Cerebellar cortex (tissue), 1 donor: Measurements from ENCODE around the gene CFAP221.

ENCODE experiments used
- DNase-seq: peaks from one replicate; pipeline ENCODE4 v3.0.0-alpha.2; 2015; ENCODE audit warnings: low spot score

CFAP221 gene

GRCh38 chr2:119645173-119645855 lies 101.1 kb downstream of the CFAP221 start:
- no peak for DNase-seq

DNA sequence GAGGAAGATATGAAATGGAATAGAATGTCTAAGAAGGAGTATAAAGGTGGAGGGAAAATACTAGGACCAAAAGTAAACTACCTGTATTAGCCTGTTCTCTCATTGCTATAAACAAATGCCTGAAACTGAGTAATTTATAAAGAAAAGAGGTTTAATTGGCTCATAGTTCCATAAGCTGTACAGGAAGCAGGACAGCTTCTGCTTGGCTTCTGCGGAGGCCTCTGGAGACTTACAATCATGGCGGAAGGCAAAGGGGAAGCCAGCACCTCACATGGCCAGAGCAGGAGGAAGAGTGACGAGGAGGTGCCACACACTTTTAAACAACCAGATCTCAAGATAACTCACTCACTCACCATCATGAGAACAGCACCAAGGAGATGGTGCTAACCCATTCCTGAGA lies 101.9 kb downstream of the CFAP221 start:
- no peak for DNase-seq

GRCh38 chr2:119647440-119648169 lies 103.4 kb downstream of the CFAP221 start:
- no peak for DNase-seq

DNA sequence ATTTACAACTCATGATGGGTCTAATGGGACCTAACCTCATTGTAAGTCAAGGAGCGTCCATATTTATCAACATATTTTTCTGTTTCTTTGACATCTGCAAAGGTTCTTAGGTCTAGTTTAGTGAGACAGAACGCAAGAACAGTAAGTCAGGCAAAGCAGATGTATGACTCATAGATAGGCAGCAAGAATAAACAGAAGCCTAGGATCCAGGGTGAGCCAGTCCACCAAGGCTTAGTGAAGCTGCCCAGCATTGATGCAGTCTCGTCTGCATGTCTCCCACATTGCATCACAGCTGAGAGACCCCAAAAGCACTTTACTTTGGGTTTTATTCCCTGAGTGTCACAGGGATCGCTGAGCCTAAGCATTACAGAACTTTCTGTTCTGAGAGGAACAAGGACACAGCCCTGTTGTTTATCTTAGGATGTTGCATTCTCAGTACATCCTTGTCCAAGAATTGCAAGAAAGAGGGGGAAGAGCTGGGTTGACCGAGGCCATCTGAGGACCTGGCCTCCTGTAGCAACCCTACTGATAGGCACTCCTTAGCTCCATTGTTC lies 105.2 kb downstream of the CFAP221 start:
- DNase-seq, result no peak

GRCh38 chr2:119650206-119650605 lies 106.0 kb downstream of the CFAP221 start:
- no peak for DNase-seq

- no peak for DNase-seq
These were observed 106.7 kb downstream of the CFAP221 start for GRCh38 chr2:119650846-119651370.

DNA sequence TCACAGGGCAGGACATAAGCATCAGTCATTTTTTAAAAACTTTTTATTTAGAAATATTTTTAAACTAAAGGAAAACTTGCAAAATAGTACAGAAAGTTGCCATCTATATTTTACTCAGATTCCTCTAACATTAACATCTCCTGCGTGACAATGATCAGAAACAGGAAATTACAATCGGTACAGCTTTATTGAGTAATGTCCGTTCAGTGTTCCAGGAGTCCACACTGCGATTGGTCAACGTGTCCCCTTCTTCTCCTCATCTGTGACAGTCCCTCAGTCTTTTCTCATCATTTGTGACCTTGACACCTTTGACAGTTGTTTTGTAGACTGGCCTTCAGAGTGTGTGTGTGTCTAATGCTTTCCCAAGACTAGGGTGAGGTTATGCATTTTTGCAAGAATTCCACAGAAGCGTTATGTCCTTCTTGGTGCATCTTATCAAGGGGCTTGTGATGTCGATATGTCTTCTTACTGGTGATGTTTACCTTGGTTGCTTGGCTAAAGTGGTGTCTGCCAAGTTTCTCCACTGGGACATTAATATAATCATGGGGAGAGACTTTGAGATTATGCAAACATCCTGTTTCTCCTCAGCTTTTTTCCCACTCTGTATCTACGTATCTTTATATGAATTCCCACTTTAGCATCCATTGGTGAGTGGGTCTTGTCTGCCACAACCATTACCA lies 113.4 kb downstream of the CFAP221 start:
- no peak for DNase-seq

- DNase-seq, result peak; percentile 46
These were observed 115.5 kb downstream of the CFAP221 start for GRCh38 chr2:119659601-119660342.

DNA sequence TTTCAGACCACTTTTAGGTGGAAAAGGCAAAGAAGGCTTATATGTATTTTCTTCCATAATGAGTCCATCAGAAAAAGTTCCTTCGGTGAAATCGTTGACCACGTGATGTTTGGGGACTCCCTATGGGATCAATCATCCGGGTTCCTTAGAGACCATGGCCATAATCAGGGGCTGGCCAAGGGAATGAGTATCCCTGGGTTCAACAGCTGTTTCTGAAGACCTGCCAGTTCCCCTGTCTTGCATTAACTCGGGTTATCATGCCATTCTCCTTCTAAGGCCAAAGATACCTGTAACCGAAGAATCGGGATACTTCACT lies 116.1 kb downstream of the CFAP221 start:
- DNase-seq, result no peak

DNA sequence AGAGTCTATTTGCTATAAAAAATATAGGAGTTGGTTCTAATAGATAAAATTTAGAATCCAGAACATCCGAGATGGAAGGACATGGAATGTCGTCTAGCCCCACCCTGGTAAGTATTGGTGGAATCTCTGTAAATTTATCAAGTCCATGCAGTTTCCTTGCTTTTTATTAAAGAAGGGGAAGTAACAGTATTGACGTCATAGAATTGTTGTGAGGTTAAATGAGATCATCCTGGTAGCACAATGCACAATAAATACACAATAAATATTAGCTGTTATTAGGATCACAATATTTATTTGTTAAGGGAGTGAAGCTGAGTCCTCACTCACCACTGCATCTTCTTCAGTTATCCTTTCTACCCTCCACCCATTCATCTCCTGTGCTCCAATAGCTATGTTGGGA lies 118.0 kb downstream of the CFAP221 start:
- DNase-seq, result no peak

GRCh38 chr2:119668546-119668945 lies 124.3 kb downstream of the CFAP221 start:
- no peak for DNase-seq

DNA sequence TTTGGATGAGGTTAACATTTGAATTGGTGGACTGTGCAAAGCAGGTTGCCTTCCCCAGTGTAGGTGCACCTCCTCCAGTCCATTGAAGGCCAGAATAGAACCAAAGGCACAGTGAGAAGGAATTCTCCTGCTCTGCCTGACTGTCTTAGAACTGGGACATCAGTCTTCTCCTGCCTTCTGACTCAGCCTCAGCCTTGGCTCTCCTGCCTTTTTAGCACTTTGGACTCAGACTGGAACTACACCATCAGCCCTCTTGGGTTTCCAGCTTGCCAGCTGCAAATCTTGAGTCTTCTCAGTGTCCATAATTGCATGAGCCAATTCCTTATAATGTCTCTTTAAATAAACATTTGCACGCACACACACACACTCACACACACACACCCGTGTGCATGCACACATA lies 126.8 kb downstream of the CFAP221 start:
- DNase-seq, result no peak

GRCh38 chr2:119671752-119672151 lies 127.5 kb downstream of the CFAP221 start:
- DNase-seq, result no peak

DNA sequence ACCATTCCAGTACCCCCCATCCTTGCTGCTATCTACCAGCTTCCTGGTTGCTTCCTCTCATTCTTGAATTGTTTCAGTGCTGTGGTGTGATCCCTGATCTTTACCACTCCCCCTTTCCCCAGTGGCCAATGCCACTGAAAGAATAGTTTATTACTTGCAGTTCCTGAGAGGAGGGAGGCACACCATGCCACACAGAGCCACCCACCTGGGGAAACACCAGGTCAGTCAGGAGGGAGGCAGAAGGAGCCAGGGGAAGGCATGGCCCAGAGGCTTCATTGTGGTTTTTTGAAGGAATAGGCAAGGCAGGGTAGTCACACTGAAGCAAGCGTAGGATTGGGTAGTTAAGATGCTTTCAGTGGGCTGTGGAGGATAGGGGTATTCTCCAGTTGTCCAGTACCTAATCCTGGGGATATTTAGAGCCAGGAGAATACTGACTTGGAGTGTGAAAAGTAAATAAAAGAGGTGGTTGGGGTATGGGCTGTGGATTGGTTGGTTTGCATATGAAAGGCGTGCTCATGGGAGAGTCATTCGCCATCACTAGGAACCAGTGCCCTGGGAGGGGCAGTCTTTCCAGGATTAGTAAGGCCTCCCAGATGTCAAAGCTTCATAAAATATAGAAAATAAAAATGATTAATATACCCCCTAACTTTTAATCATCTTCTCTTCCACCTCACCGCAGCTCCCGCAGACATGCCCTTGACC lies 128.1 kb downstream of the CFAP221 start:
- DNase-seq, result no peak

GRCh38 chr2:119673796-119674195 lies 129.5 kb downstream of the CFAP221 start:
- DNase-seq, result no peak

DNA sequence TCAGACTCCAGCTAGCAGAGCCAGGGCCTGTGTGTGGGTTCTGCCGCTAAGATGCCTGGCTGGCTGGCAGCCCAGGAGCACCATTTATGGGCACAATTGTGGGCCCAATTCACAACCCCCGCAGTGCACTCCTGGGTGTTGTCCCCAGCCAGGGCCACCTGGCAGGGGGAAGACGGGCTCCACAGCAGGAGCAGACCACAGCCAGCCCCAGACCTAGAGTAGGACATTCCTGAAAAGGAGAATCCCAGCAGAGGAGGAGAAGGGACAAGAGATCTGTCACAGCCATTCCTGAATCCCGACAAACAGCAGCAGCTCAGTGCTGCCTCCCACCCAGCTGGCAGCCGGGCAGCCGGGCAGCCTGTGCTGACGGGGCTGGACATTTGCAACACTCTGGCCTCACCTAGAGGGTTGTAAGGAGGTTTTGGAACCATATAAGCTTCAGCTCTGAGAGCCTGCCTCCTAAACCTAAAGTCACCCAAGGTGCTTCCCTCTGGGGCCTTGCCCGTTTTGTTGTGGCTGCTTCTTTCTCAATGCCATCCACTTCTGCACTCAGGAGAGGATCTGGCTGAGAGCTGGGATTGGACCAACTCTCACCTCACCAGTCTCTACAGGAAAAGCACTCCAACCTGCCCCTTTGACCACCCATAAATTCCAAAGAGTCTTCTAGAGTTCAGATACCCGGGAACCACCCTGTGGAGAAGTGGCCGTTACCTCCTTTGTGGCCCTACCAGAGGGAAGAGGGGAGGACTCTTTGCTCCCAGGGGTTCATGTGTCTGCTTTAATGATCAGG lies 130.7 kb downstream of the CFAP221 start:
- no peak for DNase-seq

- peak; percentile 34 for DNase-seq
These were observed 133.9 kb downstream of the CFAP221 start for GRCh38 chr2:119678021-119678656.

DNA sequence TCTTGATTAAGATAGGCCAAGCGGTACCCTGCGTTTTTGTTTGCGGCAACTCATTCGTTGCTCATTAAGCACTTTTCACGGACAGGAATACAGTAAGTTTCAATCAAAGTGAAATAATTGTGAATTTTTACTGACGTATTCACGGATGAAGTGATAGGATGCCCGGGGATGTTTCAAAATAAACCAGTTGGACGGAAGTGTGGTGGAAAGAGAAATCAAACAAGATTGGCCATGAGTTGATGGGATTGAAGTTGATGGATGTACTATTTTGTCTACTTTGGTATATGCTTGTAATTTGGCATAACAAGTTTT lies 135.2 kb downstream of the CFAP221 start:
- DNase-seq, result no peak

- DNase-seq, result no peak
These were observed 135.6 kb downstream of the CFAP221 start for GRCh38 chr2:119679846-119680245.
